MM.1S (cell line): Measurements from ENCODE around the gene XXYLT1.

ENCODE experiments used
- EZH2 ChIP-seq: fragments of 300-600 bp; sonication (generic); optimal IDR thresholded peaks from 2 replicates; pipeline ENCODE3; 2017; ENCODE audit warnings: low read depth, mild to moderate bottlenecking, antibody characterized with exemption, low read length, mixed read lengths
- EZH2phosphoT487 ChIP-seq: fragments of 300-600 bp; sonication (generic); IDR thresholded peaks from 2 replicates; pipeline ENCODE4 v1.6.1; 2018; ENCODE audit warnings: antibody characterized with exemption, low read length
- TF ChIP-seq, protein P1 (sequence below): fragments of 300-600 bp; sonication (generic); IDR thresholded peaks from 2 replicates; pipeline ENCODE4 v1.5.1; 2016; ENCODE audit warnings: antibody characterized with exemption, low read length, mixed read lengths

DNA sequence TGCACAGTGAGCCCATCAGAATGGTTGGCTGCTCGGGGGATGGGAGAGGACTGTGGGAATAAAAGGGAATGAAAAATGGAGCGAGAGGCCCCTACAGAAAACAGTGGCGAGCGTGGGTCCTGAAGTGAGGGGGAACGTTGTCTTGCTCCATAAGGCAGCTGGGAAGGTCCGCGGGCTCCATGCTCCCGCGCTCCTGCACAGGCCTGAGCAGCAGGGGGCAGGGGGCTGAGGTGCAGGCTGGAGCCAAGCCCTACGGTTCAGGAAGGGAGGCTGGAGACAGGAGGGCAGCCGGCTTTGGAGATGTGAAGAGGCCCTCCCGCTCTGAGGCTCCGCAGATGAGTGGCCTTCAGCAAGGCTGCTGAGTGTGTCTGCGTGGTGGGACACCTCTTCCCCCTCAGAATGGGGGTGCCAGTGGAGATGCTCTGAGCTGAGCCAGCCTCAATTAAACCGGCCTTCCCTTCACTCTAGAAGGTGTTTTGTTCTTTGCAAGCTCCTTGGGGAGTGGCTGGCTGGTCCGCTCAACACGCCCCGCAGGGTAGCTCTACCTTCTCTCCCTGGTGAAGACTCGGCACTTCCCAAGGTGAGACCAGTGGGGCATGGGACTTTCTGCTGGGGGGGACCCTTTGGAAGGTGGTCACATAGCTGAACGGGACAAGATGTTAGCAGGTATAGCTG lies 208.0 kb downstream of the XXYLT1 start:
- TF ChIP-seq, protein P1, sequence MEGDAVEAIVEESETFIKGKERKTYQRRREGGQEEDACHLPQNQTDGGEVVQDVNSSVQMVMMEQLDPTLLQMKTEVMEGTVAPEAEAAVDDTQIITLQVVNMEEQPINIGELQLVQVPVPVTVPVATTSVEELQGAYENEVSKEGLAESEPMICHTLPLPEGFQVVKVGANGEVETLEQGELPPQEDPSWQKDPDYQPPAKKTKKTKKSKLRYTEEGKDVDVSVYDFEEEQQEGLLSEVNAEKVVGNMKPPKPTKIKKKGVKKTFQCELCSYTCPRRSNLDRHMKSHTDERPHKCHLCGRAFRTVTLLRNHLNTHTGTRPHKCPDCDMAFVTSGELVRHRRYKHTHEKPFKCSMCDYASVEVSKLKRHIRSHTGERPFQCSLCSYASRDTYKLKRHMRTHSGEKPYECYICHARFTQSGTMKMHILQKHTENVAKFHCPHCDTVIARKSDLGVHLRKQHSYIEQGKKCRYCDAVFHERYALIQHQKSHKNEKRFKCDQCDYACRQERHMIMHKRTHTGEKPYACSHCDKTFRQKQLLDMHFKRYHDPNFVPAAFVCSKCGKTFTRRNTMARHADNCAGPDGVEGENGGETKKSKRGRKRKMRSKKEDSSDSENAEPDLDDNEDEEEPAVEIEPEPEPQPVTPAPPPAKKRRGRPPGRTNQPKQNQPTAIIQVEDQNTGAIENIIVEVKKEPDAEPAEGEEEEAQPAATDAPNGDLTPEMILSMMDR, result no peak
- TF ChIP-seq EZH2, result no peak
- no peak for TF ChIP-seq EZH2phosphoT487
